MM.1S (cell line): ENCODE data around the gene CRIP2.

ENCODE experiments used
- DNase-seq: peaks from one replicate; pipeline ENCODE4 v3.0.0-alpha.2; 2015
- H2AFZ ChIP-seq: fragments of 300-600 bp; sonication (generic); 2 replicates; pipeline ENCODE4 v1.6.0; 2016; ENCODE audit warnings: antibody characterized with exemption, low read length
- H3F3A ChIP-seq: fragments of 300-600 bp; sonication (generic); 2 replicates; pipeline ENCODE4 v1.6.1; 2016; ENCODE audit warnings: mild to moderate bottlenecking, antibody characterized with exemption, low read length, moderate library complexity, mixed read lengths; ENCODE audit not compliant: insufficient read depth
- H3K27ac ChIP-seq: fragments of 300-600 bp; sonication (generic); 2 replicates; pipeline ENCODE4 v1.5.1; 2016; ENCODE audit warnings: mild to moderate bottlenecking, low read length
- H3K27me3 ChIP-seq: fragments of 300-600 bp; sonication (generic); replicated peaks from 2 replicates; pipeline ENCODE4 v1.6.0; 2016; ENCODE audit warnings: low read length; ENCODE audit not compliant: insufficient read depth
- H3K36me3 ChIP-seq: fragments of 300-600 bp; sonication (generic); replicated peaks from 2 replicates; pipeline ENCODE4 v1.6.1; 2016; ENCODE audit warnings: mild to moderate bottlenecking, low read length, mixed read lengths; ENCODE audit not compliant: insufficient read depth
- H3K4me1 ChIP-seq: fragments of 300-600 bp; sonication (generic); 2 replicates; pipeline ENCODE4 v1.6.1; 2016; ENCODE audit warnings: low read length, mixed read lengths
- H3K4me2 ChIP-seq: fragments of 300-600 bp; sonication (generic); 2 replicates; pipeline ENCODE4 v1.6.0; 2016; ENCODE audit warnings: low read depth, low read length
- H3K4me3 ChIP-seq: fragments of 300-600 bp; sonication (generic); 2 replicates; pipeline ENCODE4 v1.5.1; 2016; ENCODE audit warnings: low read length, mixed read lengths
- H3K79me2 ChIP-seq: fragments of 300-600 bp; sonication (generic); 2 replicates; pipeline ENCODE4 v1.6.1; 2016; ENCODE audit warnings: mixed run types, low read length, mixed read lengths
- H3K9ac ChIP-seq: fragments of 300-600 bp; sonication (generic); 2 replicates; pipeline ENCODE4 v1.6.1; 2016; ENCODE audit warnings: low read length, mixed read lengths
- H3K9me2 ChIP-seq: fragments of 300-600 bp; sonication (generic); replicated peaks from 2 replicates; pipeline ENCODE4 v1.6.1; 2016; ENCODE audit warnings: mild to moderate bottlenecking, low read length, mixed read lengths; ENCODE audit not compliant: insufficient read depth
- H3K9me3 ChIP-seq: fragments of 300-600 bp; sonication (generic); replicated peaks from 2 replicates; pipeline ENCODE4 v1.6.1; 2016; ENCODE audit warnings: mild to moderate bottlenecking, low read length, mixed read lengths; ENCODE audit not compliant: insufficient read depth
- H4K20me1 ChIP-seq: fragments of 300-600 bp; sonication (generic); 2 replicates; pipeline ENCODE4 v1.6.1; 2016; ENCODE audit warnings: mild to moderate bottlenecking, low read length, moderate library complexity, mixed read lengths; ENCODE audit not compliant: insufficient read depth
- CTCF ChIP-seq: fragments of 300-600 bp; sonication (generic); IDR thresholded peaks from 2 replicates; pipeline ENCODE4 v1.5.1; 2016; ENCODE audit warnings: antibody characterized with exemption, low read length, mixed read lengths
- EZH2 ChIP-seq: fragments of 300-600 bp; sonication (generic); optimal IDR thresholded peaks from 2 replicates; pipeline ENCODE3; 2017; ENCODE audit warnings: low read depth, mild to moderate bottlenecking, antibody characterized with exemption, low read length, mixed read lengths
- EZH2phosphoT487 ChIP-seq: fragments of 300-600 bp; sonication (generic); IDR thresholded peaks from 2 replicates; pipeline ENCODE4 v1.6.1; 2018; ENCODE audit warnings: antibody characterized with exemption, low read length

CRIP2 gene

GRCh38 chr14:105450864-105451720 lies 23.5 kb upstream of the CRIP2 start:
- no peak for DNase-seq
- Histone ChIP-seq H3K36me3 (no peaks in the 10 kb centered on the region), H3K9me3 (no peaks in the 10 kb centered on the region), H3K79me2 (no peaks in the 10 kb centered on the region), H2AFZ (no peak overlapping the region), H3K27me3 (no peaks in the 10 kb centered on the region), H3K9me2 (no peaks in the 10 kb centered on the region), H3K4me3 (no peak overlapping the region), H3K27ac (no peak overlapping the region), H3F3A (no peaks in the 10 kb centered on the region), H4K20me1 (no peaks in the 10 kb centered on the region), H3K9ac (no peak overlapping the region), H3K4me2 (no peak overlapping the region), H3K4me1 (no peaks in the 10 kb centered on the region)
- TF ChIP-seq EZH2 (no peak), CTCF (no peak), EZH2phosphoT487 (no peak)

GRCh38 chr14:105452963-105453362 lies 21.7 kb upstream of the CRIP2 start:
- no peaks in the 10 kb centered on the region for H3K4me1 ChIP-seq
- no peak overlapping the region for H3K4me2 ChIP-seq

GRCh38 chr14:105453847-105454246 lies 20.8 kb upstream of the CRIP2 start:
- TF ChIP-seq CTCF (no peak), EZH2 (no peak), EZH2phosphoT487 (no peak)
- Histone ChIP-seq H3K9ac (no peak overlapping the region), H2AFZ (no peak overlapping the region), H4K20me1 (no peaks in the 10 kb centered on the region), H3K4me2 (no peak overlapping the region), H3K27ac (no peak overlapping the region), H3K79me2 (no peaks in the 10 kb centered on the region), H3K27me3 (no peaks in the 10 kb centered on the region), H3K9me2 (no peaks in the 10 kb centered on the region), H3K4me3 (no peak overlapping the region), H3K4me1 (no peaks in the 10 kb centered on the region), H3K9me3 (no peaks in the 10 kb centered on the region), H3F3A (no peaks in the 10 kb centered on the region), H3K36me3 (no peaks in the 10 kb centered on the region)
- no peak for DNase-seq

More at GRCh38 chr14:105452963-105453362, 21.7 kb upstream of the CRIP2 start:
- no peaks in the 10 kb centered on the region for H3K9me3 ChIP-seq
- TF ChIP-seq EZH2phosphoT487 (no peak), CTCF (no peak), EZH2 (no peak)
- no peak overlapping the region for H3K9ac ChIP-seq
- H3K79me2 ChIP-seq: no peaks in the 10 kb centered on the region
- no peaks in the 10 kb centered on the region for H4K20me1 ChIP-seq
- H3K9me2 ChIP-seq: no peaks in the 10 kb centered on the region
- DNase-seq: no peak
- H3F3A ChIP-seq: no peaks in the 10 kb centered on the region
- H2AFZ ChIP-seq: no peak overlapping the region
- no peak overlapping the region for H3K4me3 ChIP-seq
- H3K27me3 ChIP-seq: no peaks in the 10 kb centered on the region
- H3K36me3 ChIP-seq: no peaks in the 10 kb centered on the region
- no peak overlapping the region for H3K27ac ChIP-seq
